IPS-NIHi11 (cell line): Measurements from ENCODE around the gene TAF3.

Experiments
- DNase-seq: peaks from one replicate; pipeline ENCODE4 v3.0.0; 2012; ENCODE audit warnings: mixed read lengths, low spot score

The TAF3 gene

DNA sequence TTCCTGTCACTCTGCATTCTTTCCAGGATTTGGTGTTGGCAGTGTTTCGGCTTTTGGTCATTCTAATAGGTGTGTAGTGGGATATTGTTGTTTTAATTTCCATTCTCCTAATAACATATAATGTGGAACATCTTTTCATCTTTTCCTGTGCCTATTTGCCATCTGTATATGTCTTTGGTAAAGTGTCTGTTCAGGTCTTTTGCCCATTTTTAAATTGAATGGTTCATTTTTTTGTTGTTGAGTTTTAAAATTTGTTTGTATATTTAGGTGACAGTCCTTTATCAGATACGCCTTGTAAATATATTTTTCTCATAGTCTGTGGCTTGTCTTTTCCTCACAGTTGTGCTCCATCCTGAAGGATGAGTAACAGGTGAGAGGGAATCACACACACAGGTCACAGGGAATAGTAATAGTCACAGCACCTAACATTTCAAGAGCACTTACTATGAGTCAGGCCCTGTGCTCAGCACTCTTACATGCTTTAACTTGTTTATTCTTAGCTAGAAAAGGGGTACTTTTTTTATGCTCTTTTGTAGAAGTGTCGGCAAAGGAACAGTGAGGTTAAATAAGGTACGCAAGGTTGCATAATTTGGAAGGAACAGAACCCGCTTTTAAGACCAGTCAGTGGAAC is 119.1 kb downstream of the TAF3 start:
- no peak for DNase-seq

DNA sequence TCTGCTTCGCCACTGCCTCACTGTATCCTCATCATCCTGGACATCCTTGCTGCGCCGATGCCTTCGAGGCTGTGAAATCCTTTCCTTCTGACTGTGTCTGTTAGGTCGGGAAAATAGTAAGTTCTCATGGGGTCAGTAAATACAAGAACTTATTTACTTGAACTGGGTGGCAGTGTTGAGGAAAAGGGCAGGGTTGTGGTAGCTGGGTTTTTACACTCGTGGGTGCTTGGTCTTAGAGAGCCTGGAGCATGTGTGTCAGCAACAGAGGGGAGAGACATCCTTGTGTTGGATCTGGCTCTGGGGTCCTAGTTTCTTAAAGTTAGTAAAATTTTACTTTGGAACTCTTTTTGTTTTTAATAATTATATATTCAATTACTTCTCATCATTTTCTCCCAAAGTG is 123.3 kb downstream of the TAF3 start:
- DNase-seq = no peak

DNA sequence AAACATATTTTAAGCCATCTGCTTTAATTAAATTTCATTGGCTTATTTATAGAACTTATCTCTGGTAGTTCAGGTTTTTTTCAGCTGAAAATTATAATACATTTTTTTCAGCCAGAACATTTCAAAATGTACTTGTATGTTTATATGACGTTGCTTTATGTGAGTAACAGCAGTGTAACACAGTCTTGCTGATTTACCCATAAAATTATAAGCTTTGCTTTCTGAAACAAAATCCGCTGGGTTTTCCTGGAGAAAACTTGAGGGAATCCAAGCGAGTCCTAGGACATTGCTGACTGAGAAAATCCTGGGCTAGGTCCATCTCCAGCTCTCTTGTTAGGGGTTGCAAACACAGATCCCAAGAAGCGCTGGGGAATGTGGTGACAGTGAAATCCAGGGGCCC is 124.0 kb downstream of the TAF3 start:
- DNase-seq = no peak

DNA sequence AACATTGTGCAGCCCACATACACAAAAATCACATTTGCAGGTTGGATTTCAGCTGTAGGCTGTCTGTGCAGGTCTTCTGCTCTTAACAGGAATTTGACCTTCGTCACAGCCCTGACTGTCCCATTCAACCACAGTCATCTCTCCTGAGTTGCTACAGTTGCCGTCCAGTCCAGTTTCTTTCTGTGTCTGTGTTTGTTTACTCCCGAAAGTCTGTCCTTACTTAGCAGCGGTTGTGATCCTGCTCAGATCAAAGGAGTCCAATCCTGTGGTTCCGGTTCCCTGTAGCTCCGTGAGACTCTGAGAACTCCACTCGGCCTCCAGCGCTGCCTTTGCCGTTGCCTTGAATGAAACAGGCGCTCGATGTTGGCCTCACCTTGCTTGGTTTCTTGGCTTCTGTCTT is 124.6 kb downstream of the TAF3 start:
- DNase-seq = no peak

DNA sequence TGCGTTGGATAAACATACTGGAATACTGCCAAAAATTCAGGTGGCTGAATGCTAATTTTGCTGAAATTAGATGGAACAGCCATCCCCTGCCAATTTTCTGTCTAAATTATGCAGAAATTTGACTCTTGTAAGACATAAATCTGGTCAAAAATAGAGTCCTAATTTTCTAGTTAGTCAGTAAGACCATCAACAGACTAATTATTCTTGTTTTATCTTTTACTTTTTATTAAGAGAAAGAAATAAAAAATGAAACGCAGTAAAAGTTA is 125.8 kb downstream of the TAF3 start:
- DNase-seq = no peak

DNA sequence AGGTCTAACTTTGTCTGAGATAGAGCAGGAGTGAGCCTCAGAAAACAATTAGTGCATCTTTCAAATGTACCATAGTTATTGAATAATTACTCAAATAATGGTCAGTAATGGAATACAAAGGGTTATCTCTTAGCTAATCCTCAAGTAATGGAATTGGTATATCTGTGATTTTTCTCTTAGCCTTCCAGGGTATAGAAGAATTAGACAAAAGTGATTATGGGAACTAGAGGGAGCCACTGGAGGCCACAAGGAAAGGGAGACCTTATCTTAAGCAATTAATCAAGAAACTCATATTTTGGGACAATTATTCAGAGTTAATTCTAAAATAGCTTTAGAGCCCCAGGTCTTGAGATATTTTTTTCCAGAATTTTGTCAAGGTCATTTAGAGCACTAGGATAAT is 126.2 kb downstream of the TAF3 start:
- no peak for DNase-seq

DNA sequence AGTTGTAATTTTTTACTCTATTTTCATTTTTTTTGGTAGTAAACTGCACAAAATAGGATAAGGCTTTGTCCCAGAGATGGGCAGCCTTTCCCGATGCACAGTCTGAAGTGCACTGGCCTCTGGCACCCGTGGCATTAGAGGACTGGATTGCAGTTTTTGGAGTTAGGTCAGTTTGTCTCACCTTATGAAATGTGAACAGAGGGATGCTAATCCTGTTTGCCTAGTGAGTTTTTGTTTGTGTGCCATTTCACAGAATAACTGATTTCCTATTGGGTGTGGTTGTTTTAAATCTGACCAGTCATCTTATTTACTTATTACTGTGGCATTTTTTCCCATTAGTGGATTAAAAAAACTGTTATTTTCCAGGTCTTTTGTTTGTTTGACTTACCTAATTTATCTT is 126.7 kb downstream of the TAF3 start:
- DNase-seq = no peak

DNA sequence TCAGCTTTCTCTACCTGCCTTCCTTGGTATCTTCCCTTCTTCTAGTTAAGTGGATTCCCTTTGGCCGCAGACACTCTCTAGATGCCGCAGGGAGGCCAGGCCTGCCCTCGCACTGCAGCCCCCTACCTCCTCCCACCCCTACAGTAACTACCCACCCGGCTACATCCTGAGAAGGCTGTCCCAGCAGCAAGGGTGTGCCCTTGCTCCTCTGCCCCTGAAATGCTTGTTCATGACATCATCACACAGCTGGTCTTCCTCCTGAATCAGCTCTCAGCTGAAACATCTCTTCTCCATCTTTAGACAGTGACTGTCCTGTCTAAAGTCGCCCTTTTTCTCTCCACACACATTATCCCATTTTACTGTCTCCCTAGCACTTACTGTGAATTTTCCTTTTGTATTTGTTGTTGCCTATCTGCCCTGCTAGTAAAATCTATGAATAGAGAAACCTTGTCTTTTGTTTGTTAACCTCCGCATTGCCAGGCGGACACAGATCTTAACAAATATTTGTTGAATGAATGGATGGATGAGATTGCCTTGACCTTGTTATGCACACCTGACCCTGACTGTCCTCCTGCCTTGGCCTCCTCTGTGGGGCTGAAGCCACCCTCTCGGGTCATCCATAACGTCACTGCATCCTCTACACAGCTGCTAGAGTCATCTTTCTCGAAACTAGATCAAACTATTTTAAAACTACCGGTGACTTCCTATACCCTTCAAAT is 127.3 kb downstream of the TAF3 start:
- DNase-seq = peak; percentile 15

DNA sequence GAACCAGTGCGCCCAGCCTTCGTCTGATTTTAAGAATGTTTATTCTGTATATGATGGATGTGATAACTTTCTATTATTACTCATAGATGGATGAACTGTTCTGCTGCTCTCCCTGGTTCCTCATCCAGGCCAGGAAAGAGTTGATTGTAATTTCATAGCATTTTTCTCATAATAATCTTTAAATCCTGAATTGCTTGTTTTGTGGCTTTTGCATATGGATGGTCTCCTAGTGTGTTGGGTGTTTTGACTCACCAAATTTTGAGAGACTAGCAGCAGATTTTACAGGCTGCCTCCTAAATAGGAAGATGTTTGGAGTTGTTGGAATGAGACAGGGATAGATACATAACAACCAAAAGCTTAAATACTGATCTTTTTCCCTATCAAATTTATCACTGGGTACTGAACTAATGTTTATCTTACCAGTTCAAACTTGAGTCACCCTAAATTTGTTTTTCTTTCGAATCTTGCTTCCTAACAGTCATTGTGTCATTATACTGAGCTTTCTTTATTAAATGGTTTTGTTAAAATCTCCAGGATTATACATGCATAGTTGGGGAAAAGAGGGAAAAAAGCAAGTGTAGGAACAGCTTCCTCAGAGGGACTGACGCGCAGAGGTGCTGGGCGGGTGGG is 130.2 kb downstream of the TAF3 start:
- no peak for DNase-seq

DNA sequence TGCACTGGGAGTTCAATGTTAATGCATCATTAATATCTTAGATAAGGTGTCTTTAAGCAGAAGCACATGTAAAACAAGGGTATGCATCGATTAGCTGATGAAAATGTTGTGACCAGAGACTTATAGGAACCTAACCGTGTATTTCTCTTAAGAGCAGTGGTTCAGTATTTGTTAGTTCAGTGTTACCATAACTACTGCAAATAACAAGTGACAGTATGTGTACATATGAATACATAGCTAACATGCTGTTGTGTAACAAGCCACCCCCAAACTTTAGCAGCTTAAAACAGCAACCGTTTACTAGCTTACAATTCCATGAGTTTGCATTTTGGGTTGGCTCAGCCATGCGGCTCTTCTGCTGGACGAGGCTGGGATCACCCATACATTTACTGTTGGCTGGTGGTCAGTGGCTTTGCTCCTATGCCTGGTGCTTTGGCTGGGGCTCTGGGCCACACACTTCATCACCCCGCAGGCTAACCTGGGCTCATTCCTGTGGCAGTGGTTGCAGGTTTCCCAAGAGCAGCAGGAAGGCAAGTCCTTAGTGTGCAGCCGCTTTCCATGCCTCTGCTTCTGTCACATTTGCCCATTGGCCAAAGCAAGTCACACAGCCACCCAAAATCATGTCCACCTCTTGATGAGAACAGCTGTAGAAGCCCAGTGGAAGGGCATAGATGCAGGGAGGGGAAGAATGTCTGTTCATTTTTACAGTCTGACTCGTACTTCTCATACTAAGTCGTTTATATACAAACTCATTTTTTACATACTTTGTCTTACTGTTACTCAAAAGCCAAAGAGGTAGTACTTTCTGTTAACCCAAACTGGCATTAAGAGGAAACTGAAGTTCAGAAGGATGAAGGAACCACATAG is 132.9 kb downstream of the TAF3 start:
- no peak for DNase-seq

DNA sequence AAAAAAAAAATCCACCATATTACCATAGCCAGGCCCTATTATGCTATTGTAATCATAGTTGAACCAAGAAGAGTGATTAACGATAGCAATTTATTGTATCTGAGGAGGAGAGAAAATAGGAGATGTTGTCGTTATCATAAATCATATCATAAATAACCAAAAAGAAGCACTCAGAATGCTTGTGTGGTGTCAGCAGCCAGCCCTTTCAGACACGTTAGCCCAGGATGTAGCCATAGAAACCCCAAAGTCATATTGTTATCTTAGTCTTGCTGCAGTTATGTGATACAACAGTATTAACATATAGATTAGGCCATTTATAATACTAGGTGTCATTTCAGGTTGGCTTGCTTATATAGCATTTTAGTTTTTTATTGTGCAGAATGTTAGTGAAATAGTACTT is 134.0 kb downstream of the TAF3 start:
- no peak for DNase-seq

DNA sequence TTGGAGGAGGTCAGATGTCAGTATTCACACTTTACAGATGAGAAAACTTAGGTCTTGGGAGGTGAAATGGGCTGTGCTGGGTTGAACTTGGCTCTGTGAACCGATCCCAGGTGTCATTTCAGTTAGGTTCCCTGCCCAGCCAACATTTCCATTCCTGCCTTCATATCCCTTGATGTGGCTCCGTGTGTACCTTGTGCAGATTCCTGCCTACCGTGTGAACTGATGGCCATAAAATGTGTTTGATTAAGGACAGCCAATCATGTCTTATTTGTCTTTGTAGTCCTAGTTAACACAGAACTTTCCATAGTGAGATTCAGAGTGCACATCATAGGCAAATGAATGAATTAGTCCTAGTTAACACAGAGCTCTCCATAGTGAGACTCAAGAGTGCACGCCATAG is 135.1 kb downstream of the TAF3 start:
- no peak for DNase-seq

DNA sequence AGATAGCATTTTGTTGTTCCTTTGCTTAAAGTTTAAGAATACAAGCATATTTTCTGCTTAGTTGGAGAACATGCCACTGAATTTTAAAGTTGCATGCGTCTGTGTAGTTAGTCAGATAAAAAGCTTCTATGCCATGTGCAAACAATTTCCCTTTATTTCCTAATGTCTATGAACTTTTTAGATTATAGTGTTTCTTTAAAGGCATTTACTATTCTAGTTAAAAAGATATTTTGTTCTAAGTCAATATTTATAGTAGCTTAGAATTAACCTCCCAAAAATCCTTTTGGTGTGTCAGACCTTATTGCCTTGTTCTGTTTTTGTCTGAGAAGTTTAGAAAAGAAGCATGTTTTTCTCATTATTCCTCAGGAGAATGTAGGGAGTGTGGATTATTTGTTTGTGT is 137.1 kb downstream of the TAF3 start:
- DNase-seq = no peak

DNA sequence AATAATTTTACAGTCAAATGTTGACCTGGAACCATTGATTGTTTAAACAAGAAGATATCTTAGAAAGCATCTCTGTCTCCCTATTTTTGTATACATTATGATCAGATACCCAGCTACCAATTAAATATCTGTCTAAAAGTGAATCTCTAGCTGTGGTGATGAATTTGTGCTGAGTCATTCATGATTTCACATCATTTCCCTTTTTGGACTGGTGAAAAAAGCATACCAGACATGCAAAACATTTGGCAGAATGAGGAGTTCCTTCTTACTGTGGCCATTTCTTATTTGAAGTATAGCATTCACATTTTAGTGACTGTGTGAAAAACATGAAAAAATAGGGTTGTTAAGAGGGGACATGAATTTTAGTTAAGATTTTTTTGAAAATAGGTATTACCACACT is 138.2 kb downstream of the TAF3 start:
- DNase-seq = no peak

DNA sequence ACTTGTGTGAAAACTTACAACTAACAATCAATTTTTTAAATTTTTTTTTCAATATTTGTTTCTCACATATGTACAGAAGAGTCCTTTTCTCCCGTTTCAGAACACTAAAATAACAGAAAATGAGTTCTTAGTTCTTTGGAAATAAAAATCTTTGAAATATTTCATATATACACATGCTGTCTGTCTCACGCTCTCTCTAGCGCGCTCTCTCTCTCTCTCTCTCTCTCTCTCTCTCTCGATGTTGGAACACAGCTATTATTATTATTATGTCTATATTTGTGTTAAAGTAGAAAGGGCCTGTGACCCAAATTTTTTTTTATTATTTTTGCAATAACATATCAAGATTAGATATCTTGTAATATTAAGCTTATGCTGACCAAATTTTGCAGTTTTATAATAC is 139.3 kb downstream of the TAF3 start:
- DNase-seq = no peak

DNA sequence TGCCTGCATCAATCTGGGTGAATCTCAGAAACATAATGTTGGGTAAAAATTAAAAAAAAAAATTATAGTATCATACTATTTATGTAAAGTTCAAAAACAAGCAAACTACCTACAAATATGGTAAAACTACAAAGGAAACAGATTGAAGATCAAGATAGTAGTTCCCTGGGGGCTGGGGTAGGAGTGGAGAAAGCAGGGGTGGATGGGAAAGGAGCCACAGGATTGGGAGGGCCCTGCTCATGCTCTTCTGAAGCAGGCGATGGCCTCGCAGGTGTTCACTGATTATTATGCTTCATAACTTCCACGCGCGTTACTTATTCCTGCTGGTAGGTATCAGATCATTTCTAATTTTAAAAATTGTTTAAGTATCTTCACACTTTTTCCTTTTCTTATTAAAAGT is 140.1 kb downstream of the TAF3 start:
- no peak for DNase-seq

DNA sequence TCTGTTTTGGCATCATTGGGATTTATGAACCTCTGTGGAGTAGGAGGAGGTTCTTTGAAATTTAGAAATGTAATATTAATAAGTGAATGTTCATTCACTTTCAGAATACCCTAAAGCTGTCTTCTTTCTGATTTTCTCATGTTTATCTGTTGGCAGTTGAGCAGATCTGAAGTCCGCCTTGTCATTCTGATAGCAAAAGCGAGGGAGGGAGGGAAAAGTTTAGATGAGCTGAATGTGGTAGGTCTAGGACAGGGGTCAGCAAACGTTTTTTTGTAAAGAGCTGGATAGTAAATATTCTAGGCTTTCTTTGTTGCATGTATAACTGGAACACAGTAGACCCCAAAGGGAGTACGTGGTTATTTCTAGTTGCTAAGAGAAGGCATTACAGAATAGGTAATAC is 141.8 kb downstream of the TAF3 start:
- DNase-seq = no peak

DNA sequence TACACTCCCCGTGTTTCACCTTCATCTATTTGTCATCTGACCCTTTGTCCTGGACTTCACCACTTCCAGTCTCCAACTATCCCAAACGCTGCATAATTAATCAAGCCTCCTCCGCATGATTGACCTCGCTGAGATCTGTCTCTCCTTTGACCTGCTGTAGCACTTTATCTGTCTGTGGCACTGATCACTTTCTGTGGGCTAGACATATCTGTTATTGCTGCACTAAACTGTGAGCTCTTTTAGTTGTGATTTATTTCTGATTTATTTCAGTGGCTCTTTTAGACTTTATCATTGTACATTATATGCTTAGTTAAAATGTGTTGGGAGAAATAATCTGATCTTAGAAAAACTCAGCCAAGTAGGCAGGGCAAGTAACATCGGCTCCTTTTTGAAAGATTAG is 144.3 kb downstream of the TAF3 start:
- no peak for DNase-seq

DNA sequence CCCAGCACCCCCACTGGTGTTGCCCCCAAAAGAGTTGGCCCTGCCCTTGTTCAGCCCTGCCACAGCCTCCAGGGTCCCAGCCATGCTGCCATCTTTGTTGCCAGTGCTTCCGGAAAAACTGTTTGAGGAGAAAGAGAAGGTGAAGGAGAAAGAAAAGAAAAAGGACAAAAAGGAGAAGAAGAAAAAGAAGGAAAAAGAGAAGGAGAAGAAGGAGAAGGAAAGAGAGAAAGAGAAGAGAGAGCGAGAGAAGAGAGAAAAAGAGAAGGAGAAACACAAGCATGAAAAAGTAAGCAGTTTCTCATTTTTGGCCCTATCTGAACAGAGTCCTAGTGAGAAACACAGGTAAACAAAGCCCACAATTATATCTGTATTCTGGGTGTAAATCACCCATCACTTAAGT is 147.2 kb downstream of the TAF3 start:
- no peak for DNase-seq

DNA sequence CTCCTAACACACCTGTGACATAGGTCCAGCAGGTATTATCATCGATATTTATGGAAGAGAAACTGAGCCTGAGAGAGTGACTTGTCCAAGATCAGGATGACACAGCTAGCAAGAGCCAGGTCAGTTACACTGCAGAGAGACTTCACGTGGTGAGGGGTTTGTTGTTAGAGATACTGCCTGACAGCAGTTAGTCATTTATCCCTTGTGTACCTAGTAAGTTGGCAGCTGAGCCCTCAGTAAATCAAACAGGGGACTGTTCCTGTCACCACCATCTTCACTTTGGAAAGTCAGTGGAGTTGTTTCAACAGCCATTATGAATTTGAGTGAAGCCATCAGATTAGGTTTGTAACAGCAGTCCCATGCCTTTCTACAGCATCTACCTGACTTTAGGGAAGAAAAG is 148.7 kb downstream of the TAF3 start:
- no peak for DNase-seq

DNA sequence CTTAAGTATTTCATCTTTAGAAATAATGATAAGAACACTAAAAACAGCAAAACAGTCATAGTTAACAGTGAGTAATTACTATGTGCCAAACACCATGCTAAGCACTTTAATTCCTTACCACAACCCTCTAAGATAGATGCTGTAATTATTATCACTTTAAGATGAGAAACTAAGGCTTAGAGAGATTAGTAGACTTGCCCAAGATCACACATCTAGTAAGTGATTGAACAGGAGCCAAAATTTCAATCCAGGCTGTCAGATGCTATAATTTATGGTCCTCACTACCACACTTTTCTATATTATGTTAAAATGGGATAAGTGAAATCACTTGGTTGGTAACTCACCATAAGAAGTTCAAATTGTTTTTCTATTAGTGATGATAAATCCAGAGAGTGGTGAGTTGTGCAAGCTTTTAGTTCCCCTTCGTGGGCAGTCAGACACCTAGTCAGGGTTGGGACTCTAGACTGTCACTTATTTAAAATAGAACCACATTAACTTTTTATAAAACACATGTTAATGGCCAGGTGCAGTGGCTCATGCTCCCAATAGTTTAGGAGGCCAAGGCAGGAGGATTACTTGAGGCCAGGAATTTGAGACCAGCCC is 150.3 kb downstream of the TAF3 start:
- no peak for DNase-seq

DNA sequence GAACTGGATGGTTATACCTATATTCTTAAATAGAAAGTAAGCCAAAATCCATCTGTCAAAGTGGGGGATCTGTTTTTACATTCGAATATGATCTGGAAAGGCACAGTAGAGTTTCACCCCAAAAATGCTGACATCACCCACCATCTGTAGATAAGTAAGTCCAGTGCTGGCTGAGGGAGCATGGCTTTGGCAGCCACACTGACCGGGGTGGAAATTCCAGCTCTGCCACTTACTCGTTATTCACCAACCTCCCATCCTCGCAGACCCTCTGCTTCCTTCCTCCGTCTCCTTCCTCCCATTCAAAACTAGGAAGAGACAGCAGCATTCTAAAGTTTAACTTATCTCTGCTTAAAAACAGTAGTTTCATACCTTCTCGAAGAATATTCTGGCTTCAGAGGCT is 151.3 kb downstream of the TAF3 start:
- no peak for DNase-seq

DNA sequence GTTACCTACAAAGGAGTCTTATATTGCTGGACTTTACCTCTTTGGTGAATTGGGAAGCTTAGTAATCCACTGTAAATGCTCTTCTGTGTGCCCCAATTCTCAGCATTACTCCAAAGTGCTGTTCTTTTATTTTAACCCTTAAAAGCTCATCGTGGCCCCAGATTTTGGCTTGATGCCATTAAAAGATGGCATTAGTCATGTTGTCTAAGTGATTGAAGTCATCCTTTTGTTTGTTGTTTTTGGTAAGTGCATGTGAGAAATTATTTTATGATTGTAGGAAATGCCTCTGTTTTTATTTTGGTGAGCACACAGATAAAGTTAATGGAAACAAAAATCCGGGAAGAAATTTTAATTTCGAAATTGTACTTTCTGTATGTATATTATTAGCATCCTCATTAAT is 153.6 kb downstream of the TAF3 start:
- no peak for DNase-seq
